Panc1 (cell line): ENCODE data around the gene LRRC8C.

Source experiments
- POLR2AphosphoS5 ChIP-seq: IDR thresholded peaks from 2 replicates; pipeline ENCODE4 v1.6.1; 2012; ENCODE audit warnings: mild to moderate bottlenecking, low read depth, low read length, moderate library complexity
- TF ChIP-seq, protein P1 (sequence below): fragments of 450-650 bp; IDR thresholded peaks from 2 replicates; pipeline ENCODE4 v1.5.1; 2017; ENCODE audit warnings: mild to moderate bottlenecking
- TF ChIP-seq, protein P2 (sequence below), 2 experiments: IDR thresholded peaks; 2 replicates each; pipeline ENCODE4 v1.6.1; 2011 to 2012; ENCODE audit warnings: low read depth in 2 of 2, control low read depth in 1 of 2, low read length in 1 of 2, mild to moderate bottlenecking in 1 of 2, moderate library complexity in 1 of 2; ENCODE audit not compliant: insufficient read depth in 1 of 2

DNA sequence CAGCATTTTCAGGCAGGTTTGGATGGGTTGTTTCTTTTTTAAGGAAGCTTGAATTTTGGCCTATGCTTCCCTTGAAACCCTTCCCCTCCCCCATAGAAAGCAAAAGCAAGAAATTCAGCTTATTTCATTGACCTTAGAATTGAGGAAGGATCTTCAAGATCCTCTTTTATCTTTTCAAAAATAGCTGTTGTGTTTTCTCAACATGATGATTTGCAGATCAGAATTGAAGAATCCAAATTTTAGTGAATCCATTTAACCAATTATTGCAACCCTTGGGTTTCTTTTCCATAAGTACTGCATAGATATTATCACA, 73.7 kb downstream of the LRRC8C start:
- no peak for TF ChIP-seq POLR2AphosphoS5
- TF ChIP-seq, protein P1, sequence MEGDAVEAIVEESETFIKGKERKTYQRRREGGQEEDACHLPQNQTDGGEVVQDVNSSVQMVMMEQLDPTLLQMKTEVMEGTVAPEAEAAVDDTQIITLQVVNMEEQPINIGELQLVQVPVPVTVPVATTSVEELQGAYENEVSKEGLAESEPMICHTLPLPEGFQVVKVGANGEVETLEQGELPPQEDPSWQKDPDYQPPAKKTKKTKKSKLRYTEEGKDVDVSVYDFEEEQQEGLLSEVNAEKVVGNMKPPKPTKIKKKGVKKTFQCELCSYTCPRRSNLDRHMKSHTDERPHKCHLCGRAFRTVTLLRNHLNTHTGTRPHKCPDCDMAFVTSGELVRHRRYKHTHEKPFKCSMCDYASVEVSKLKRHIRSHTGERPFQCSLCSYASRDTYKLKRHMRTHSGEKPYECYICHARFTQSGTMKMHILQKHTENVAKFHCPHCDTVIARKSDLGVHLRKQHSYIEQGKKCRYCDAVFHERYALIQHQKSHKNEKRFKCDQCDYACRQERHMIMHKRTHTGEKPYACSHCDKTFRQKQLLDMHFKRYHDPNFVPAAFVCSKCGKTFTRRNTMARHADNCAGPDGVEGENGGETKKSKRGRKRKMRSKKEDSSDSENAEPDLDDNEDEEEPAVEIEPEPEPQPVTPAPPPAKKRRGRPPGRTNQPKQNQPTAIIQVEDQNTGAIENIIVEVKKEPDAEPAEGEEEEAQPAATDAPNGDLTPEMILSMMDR = no peak
- TF ChIP-seq, protein P2, sequence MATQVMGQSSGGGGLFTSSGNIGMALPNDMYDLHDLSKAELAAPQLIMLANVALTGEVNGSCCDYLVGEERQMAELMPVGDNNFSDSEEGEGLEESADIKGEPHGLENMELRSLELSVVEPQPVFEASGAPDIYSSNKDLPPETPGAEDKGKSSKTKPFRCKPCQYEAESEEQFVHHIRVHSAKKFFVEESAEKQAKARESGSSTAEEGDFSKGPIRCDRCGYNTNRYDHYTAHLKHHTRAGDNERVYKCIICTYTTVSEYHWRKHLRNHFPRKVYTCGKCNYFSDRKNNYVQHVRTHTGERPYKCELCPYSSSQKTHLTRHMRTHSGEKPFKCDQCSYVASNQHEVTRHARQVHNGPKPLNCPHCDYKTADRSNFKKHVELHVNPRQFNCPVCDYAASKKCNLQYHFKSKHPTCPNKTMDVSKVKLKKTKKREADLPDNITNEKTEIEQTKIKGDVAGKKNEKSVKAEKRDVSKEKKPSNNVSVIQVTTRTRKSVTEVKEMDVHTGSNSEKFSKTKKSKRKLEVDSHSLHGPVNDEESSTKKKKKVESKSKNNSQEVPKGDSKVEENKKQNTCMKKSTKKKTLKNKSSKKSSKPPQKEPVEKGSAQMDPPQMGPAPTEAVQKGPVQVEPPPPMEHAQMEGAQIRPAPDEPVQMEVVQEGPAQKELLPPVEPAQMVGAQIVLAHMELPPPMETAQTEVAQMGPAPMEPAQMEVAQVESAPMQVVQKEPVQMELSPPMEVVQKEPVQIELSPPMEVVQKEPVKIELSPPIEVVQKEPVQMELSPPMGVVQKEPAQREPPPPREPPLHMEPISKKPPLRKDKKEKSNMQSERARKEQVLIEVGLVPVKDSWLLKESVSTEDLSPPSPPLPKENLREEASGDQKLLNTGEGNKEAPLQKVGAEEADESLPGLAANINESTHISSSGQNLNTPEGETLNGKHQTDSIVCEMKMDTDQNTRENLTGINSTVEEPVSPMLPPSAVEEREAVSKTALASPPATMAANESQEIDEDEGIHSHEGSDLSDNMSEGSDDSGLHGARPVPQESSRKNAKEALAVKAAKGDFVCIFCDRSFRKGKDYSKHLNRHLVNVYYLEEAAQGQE (IDR thresholded peaks at IDR 0.05; ENCODE audit: insufficient read depth in 1 of 2, low read depth in 2 of 2, low read length in 1 of 2) = no peak
